HepG2 (cell line): ENCODE data around the gene ADCY5. TPM values are rescaled to one million over a fixed set of nuclear protein-coding genes. Genes with fewer than 3 reads are reported as not detected.

Experiments used
- ATAC-seq: fragments of 200-7000 bp; cut with Tn5 transposase; 3 replicates; pipeline ENCODE4 v1.9.1; 2020; ENCODE audit warnings: mild to moderate bottlenecking, moderate library complexity
- BruUV-seq: library from RNA; stranded (reverse); fragments of 400-500 nt; replicated peaks from 2 replicates; lab custom pipeline; 2021; lab: Mats Ljungman, UMichigan
- CTCF ChIA-PET: fragments of 300-600 bp; formaldehyde crosslinking; extraction: SDS; loops from one replicate; lab custom pipeline; 2021; ENCODE audit warnings: low total read pairs, inconsistent platforms, low intra/inter-chr PET ratio; lab: Yijun Ruan, JAX
- POLR2A ChIA-PET: fragments of 350-600 bp; sonication (Branson Sonifier 250); formaldehyde crosslinking; loops from one replicate; lab custom pipeline; 2020; ENCODE audit warnings: antibody characterized with exemption, inconsistent platforms; lab: Yijun Ruan, JAX
- DNase-seq: peaks from one replicate; pipeline ENCODE4 v3.0.0-alpha.2; 2015; ENCODE audit warnings: low spot score
- FAIRE-seq: peaks from 3 replicates; lab custom pipeline; 2011; peaks lifted over from hg19 to GRCh38; lab: Jason Lieb, UNC
- H2AFZ ChIP-seq: one replicate; pipeline ENCODE4 v1.6.1; 2011; ENCODE audit warnings: low read length, inconsistent platforms
- H3K27ac ChIP-seq: fragments of 300-600 bp; 3 replicates; pipeline ENCODE4 v1.8.0; 2011; ENCODE audit warnings: mixed run types, mild to moderate bottlenecking, mixed read lengths, low read length, inconsistent platforms; ENCODE audit not compliant: insufficient read depth; ENCODE audit errors: extremely low read length
- H3K27me3 ChIP-seq, 2 experiments: fragments of 200-600 bp in 1 of 2; 2 replicates in 1 of 2; 3 replicates in 1 of 2; pipeline versions ENCODE4 v1.6.0 to v1.8.0; 2011; ENCODE audit warnings: low read length in 2 of 2, mild to moderate bottlenecking in 2 of 2, moderate library complexity in 2 of 2, inconsistent platforms in 1 of 2; ENCODE audit not compliant: insufficient read depth in 2 of 2, control insufficient read depth in 1 of 2
- H3K36me3 ChIP-seq, 2 experiments: fragments of 200-600 bp in 1 of 2; replicated peaks in 1 of 2; 2 replicates in 1 of 2; 3 replicates in 1 of 2; pipeline versions ENCODE4 v1.5.1 to v1.8.0; 2011; ENCODE audit warnings: low read length in 2 of 2, inconsistent platforms in 1 of 2; ENCODE audit not compliant: insufficient read depth in 2 of 2, control insufficient read depth in 1 of 2
- H3K4me1 ChIP-seq: 2 replicates; pipeline ENCODE4 v1.5.1; 2012; ENCODE audit warnings: low read length, inconsistent platforms; ENCODE audit not compliant: insufficient read depth
- H3K4me2 ChIP-seq: 2 replicates; pipeline ENCODE4 v1.6.0; 2011; ENCODE audit warnings: low read depth, low read length, inconsistent platforms
- H3K4me3 ChIP-seq, 3 experiments: fragments of 200-600 bp in 1 of 3; sonication (generic), shearing (Covaris generic) in 1 of 3; replicated peaks in 1 of 3; 2 replicates each; pipeline ENCODE4 v1.5.1; 2011 to 2016; ENCODE audit warnings: low read length in 3 of 3, inconsistent platforms in 2 of 3, low read depth in 2 of 3, mild to moderate bottlenecking in 2 of 3, control low read depth in 1 of 3, mixed read lengths in 1 of 3; ENCODE audit not compliant: insufficient read depth in 1 of 3
- H3K79me2 ChIP-seq: one replicate; pipeline ENCODE4 v1.6.1; 2011; ENCODE audit warnings: low read length, inconsistent platforms; ENCODE audit not compliant: insufficient read depth
- H3K9ac ChIP-seq: 2 replicates; pipeline ENCODE4 v1.6.0; 2011; ENCODE audit warnings: mild to moderate bottlenecking, low read depth, low read length, inconsistent platforms; ENCODE audit not compliant: insufficient read depth
- H3K9me3 ChIP-seq: 2 replicates; pipeline ENCODE4 v1.5.1; 2012; ENCODE audit warnings: mild to moderate bottlenecking, low read length
- H4K20me1 ChIP-seq: 2 replicates; pipeline ENCODE4 v1.6.0; 2011; ENCODE audit warnings: inconsistent platforms, mild to moderate bottlenecking, low read length, moderate library complexity; ENCODE audit not compliant: insufficient read depth
- ATF7 ChIP-seq, 2 experiments: fragments of 450-650 bp in 1 of 2; sonication (generic) in 1 of 2; formaldehyde crosslinking in 1 of 2; IDR thresholded peaks; 2 replicates each; pipeline versions ENCODE4 v1.4.0 to v1.6.1; 2016 to 2020; ENCODE audit warnings: antibody characterized with exemption in 1 of 2, mild to moderate bottlenecking in 1 of 2, missing genetic modification reagents in 1 of 2
- KAT8 ChIP-seq: IDR thresholded peaks from 2 replicates; pipeline ENCODE4 v1.6.1; 2016; ENCODE audit warnings: missing genetic modification reagents, missing compliant biosample characterization
- NR2F1 ChIP-seq, 2 experiments: fragments of 450-650 bp in 1 of 2; formaldehyde crosslinking in 1 of 2; IDR thresholded peaks; 2 replicates each; pipeline versions ENCODE4 v1.5.0 to v1.6.1; 2016 to 2020; ENCODE audit warnings: mild to moderate bottlenecking in 1 of 2, missing compliant biosample characterization in 1 of 2, missing genetic modification reagents in 1 of 2, moderate library complexity in 1 of 2
- NR2F2 ChIP-seq: IDR thresholded peaks from 2 replicates; pipeline ENCODE4 v1.6.1; 2012; ENCODE audit warnings: low read depth, inconsistent platforms, borderline replicate concordance
- POLR2AphosphoS5 ChIP-seq: IDR thresholded peaks from 2 replicates; pipeline ENCODE4 v1.6.1; 2012; ENCODE audit warnings: low read depth, low read length
- RFXAP ChIP-seq: sonication (generic); formaldehyde crosslinking; IDR thresholded peaks from 2 replicates; pipeline ENCODE4 v1.4.0; 2020; ENCODE audit warnings: missing genetic modification reagents, borderline replicate concordance
- SMARCC2 ChIP-seq: fragments of 450-650 bp; IDR thresholded peaks from 2 replicates; pipeline ENCODE4 v1.6.1; 2017; ENCODE audit warnings: antibody characterized with exemption, mild to moderate bottlenecking
- TGIF2 ChIP-seq: IDR thresholded peaks from 2 replicates; pipeline ENCODE4 v1.6.1; 2016; ENCODE audit warnings: control low read depth, missing compliant biosample characterization
- ZNF253 ChIP-seq: sonication (generic); formaldehyde crosslinking; IDR thresholded peaks from 2 replicates; pipeline ENCODE4 v1.8.0; 2022; ENCODE audit warnings: mild to moderate bottlenecking, missing genetic modification reagents, borderline replicate concordance
- ZNF326 ChIP-seq: sonication (generic); formaldehyde crosslinking; IDR thresholded peaks from 2 replicates; pipeline ENCODE4 v1.4.0; 2020; ENCODE audit warnings: missing genetic modification reagents, borderline replicate concordance
- ZNF747 ChIP-seq: sonication (generic); formaldehyde crosslinking; IDR thresholded peaks from 2 replicates; pipeline ENCODE4 v1.8.1; 2023; ENCODE audit warnings: missing genetic modification reagents, mild to moderate bottlenecking, borderline replicate concordance
- WGBS: methylation state at CpG from one replicate; pipeline ENCODE4 v1.1.6; 2017; ENCODE audit warnings: low lambda C conversion rate; 5-methylcytosine and 5-hydroxymethylcytosine counted together
- in situ Hi-C: cut with HindIII; loops from 2 replicates; pipeline ENCODE4 v1.10.0; 2017; ENCODE audit warnings: low pct_unique_long_range_greater_than_20kb; ENCODE audit not compliant: extremely low pct_ligation_motif_present
- intact Hi-C: fragments of 100-400 bp; cut with micrococcal nuclease; formaldehyde crosslinking; loops from one replicate; pipeline ENCODE4 v1.10.0; 2022; ENCODE audit not compliant: unreplicated experiment
- polyA plus RNA-seq, 8 experiments: library from polyadenylated mRNA; depleted of rRNA in 3 of 8; stranded (reverse) in 7 of 8; unstranded in 1 of 8; fragments of >200 nt; fragmentation: Illumina TruSeq in 4 of 8; extraction: Trizol in 4 of 8; gene quantifications; 2 replicates each; pipeline versions ENCODE4 v1.2.1 to v1.2.3, GENCODE V29; 2011 to 2016; ENCODE audit warnings: low read depth in 4 of 8, missing spikeins in 1 of 8, mixed read lengths in 1 of 8; ENCODE audit not compliant: insufficient read depth in 1 of 8
- total RNA-seq, 5 experiments: library from RNA; depleted of rRNA; stranded (reverse); fragments of >200 nt; fragmentation: Illumina TruSeq; extraction: Trizol; gene quantifications; 2 replicates each; pipeline ENCODE4 v1.2.3, GENCODE V29; 2016; ENCODE audit warnings: low read depth in 1 of 5
- TF ChIP-seq, protein P1 (sequence below): IDR thresholded peaks from 2 replicates; pipeline ENCODE4 v1.6.1; 2012; ENCODE audit warnings: inconsistent platforms
- TF ChIP-seq, protein P2 (sequence below): sonication (generic); formaldehyde crosslinking; IDR thresholded peaks from 2 replicates; pipeline ENCODE4 v1.5.1; 2020; ENCODE audit warnings: mild to moderate bottlenecking, missing genetic modification reagents, moderate library complexity
- TF ChIP-seq, protein P3 (sequence below): conservative IDR thresholded peaks from 2 replicates; pipeline ENCODE4 v1.6.1; 2018; ENCODE audit warnings: missing genetic modification reagents
- TF ChIP-seq, protein P4 (sequence below), 2 experiments: fragments of 450-650 bp in 1 of 2; sonication (generic) in 1 of 2; formaldehyde crosslinking; IDR thresholded peaks; 2 replicates each; pipeline versions ENCODE4 v1.5.0 to v1.8.0; 2020 to 2022; ENCODE audit warnings: mild to moderate bottlenecking in 1 of 2, missing genetic modification reagents in 1 of 2

Gene ADCY5
- total and polyA plus RNA-seq, 2 of the 13 experiments (the other 11 are each of a cell fraction or from before 2014, with no cell fraction given) = not detected

DNA sequence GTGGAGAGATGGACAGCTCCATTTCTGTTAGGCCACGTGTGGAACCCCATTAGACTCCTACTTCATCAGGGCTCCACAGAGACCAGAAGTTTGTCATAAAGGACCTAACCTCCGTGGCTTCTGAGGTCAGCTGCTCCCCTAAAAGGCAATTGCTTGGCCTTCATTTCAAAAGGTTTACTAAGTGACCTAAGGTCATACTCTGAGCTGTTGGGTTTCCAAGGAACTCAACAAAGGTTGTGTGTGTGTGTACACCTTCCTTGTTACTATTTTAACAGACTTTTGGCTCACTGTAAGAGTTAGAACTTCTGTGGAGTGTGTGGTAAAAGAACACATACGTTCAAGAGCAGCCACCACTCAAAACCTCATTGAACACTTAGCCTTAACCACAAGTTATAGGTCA, 173.2 kb downstream of the ADCY5 start:
- POLR2A ChIA-PET = no interaction called here
- no peak overlapping the region for H3K27ac ChIP-seq
- H3K4me3 ChIP-seq = no peak overlapping the region
- DNase-seq = no peak
- no peak overlapping the region for H2AFZ ChIP-seq
- no TSS peak for BruUV-seq
- H3K36me3 ChIP-seq = 0 out of 5 replicates have a peak, but pooled peaks cover 0 to 5% of the 10 kb centered on the region in 2 experiments
- in situ Hi-C loops = no loop called here
- TF ChIP-seq, protein P1, sequence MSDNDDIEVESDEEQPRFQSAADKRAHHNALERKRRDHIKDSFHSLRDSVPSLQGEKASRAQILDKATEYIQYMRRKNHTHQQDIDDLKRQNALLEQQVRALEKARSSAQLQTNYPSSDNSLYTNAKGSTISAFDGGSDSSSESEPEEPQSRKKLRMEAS = no peak
- TF ChIP-seq SMARCC2 (no peak), TGIF2 (CRISPR knock-in tag) (no peak)
- TF ChIP-seq, protein P2, sequence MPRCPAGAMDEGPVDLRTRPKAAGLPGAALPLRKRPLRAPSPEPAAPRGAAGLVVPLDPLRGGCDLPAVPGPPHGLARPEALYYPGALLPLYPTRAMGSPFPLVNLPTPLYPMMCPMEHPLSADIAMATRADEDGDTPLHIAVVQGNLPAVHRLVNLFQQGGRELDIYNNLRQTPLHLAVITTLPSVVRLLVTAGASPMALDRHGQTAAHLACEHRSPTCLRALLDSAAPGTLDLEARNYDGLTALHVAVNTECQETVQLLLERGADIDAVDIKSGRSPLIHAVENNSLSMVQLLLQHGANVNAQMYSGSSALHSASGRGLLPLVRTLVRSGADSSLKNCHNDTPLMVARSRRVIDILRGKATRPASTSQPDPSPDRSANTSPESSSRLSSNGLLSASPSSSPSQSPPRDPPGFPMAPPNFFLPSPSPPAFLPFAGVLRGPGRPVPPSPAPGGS (CRISPR knock-in tag) = no peak
- H3K4me1 ChIP-seq = peaks cover 11% of the 10 kb centered on the region; the same call in 1 of the 2 replicates
- H3K9me3 ChIP-seq = no peaks in the 10 kb centered on the region
- H3K27me3 ChIP-seq = no peaks in the 10 kb centered on the region; a peak in 1 of 5 replicates
- intact Hi-C loops = no loop called here
- no peak for ATAC-seq
- no peak overlapping the region for H3K9ac ChIP-seq
- H3K4me2 ChIP-seq = no peak overlapping the region
- H3K79me2 ChIP-seq = no peaks in the 10 kb centered on the region
- WGBS = 67% methylated on average over 3 of the region's 3 CpGs
- H4K20me1 ChIP-seq = no peaks in the 10 kb centered on the region
- CTCF ChIA-PET = no interaction called here
- FAIRE-seq = no peak

DNA sequence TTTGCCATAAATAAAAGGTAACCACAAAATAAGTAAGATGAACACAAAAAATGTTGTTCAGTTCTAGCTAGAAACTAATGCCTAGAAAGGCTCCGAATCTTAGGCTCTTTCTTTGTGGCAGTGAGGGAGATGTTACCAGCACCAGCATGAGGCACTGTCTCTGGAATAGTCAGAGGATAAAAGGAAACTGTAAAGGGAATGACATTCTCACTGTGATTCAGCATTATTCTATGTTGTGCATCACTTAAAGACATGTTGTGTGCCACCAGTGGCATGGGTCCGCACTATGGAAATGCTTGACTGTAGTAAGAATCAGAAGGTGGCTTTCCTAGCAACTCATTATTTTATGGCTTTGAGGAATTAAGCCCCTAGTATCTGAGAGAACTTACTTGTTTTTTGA, 176.3 kb downstream of the ADCY5 start:
- ATAC-seq = no peak
- CTCF ChIA-PET = no interaction called here
- TF ChIP-seq RFXAP (CRISPR knock-in tag) (no peak), ATF7 (IDR thresholded peaks at IDR 0.05) (no peak), ATF7 (CRISPR knock-in tag; IDR thresholded peaks at IDR 0.05) (no peak), POLR2AphosphoS5 (no peak), ZNF747 (CRISPR knock-in tag) (no peak), NR2F1 (CRISPR knock-in tag; IDR thresholded peaks at IDR 0.05) (no peak), ZNF253 (CRISPR knock-in tag) (no peak), NR2F2 (no peak), ZNF326 (CRISPR knock-in tag) (no peak), KAT8 (CRISPR knock-in tag) (no peak)
- TF ChIP-seq, protein P3, sequence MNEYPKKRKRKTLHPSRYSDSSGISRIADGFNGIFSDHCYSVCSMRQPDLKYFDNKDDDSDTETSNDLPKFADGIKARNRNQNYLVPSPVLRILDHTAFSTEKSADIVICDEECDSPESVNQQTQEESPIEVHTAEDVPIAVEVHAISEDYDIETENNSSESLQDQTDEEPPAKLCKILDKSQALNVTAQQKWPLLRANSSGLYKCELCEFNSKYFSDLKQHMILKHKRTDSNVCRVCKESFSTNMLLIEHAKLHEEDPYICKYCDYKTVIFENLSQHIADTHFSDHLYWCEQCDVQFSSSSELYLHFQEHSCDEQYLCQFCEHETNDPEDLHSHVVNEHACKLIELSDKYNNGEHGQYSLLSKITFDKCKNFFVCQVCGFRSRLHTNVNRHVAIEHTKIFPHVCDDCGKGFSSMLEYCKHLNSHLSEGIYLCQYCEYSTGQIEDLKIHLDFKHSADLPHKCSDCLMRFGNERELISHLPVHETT = no peak
- TF ChIP-seq, protein P4, sequence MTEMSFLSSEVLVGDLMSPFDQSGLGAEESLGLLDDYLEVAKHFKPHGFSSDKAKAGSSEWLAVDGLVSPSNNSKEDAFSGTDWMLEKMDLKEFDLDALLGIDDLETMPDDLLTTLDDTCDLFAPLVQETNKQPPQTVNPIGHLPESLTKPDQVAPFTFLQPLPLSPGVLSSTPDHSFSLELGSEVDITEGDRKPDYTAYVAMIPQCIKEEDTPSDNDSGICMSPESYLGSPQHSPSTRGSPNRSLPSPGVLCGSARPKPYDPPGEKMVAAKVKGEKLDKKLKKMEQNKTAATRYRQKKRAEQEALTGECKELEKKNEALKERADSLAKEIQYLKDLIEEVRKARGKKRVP (CRISPR knock-in tag; IDR thresholded peaks at IDR 0.05) = no peak

More for the DNA sequence above, 176.3 kb downstream of the ADCY5 start:
- H3K4me3 ChIP-seq = no peak overlapping the region
- H4K20me1 ChIP-seq = no peaks in the 10 kb centered on the region
- intact Hi-C loops (no loop called here), in situ Hi-C loops (no loop called here)
- no peaks in the 10 kb centered on the region for H3K79me2 ChIP-seq
- no peak overlapping the region for H3K9ac ChIP-seq
- H3K9me3 ChIP-seq = no peaks in the 10 kb centered on the region
- WGBS = 92% methylated on average over 2 of the region's 2 CpGs
- DNase-seq (no peak), FAIRE-seq (no peak)
- BruUV-seq = no TSS peak
- H3K27me3 ChIP-seq = no peaks in the 10 kb centered on the region
- no peak overlapping the region for H3K4me2 ChIP-seq
- H3K36me3 ChIP-seq = 0 out of 5 replicates have a peak, but pooled peaks cover 0 to 5% of the 10 kb centered on the region in 2 experiments
- H3K4me1 ChIP-seq = peaks cover 11% of the 10 kb centered on the region; the same call in 1 of the 2 replicates
- POLR2A ChIA-PET = no interaction called here
- H2AFZ ChIP-seq = no peak overlapping the region
- no peak overlapping the region for H3K27ac ChIP-seq
